Testis (tissue), 3 donors: ENCODE results near the gene FGF21. TPM values are rescaled to one million over a fixed set of nuclear protein-coding genes. Genes with fewer than 3 reads are reported as not detected.
"Not testable (repeated sequence)": the region's sequence is repeated elsewhere in the genome, so short reads cannot be mapped to it uniquely, and the experiment has no call there.

Experiments
- DNase-seq: peaks from one replicate; pipeline ENCODE4 v3.0.0-alpha.2; 2019
- H3K27ac ChIP-seq, 2 donors: fragments of 200-600 bp; sonication (generic); one replicate each; pipeline ENCODE4 v1.5.1; 2019
- H3K27me3 ChIP-seq: fragments of 200-600 bp; sonication (generic); one replicate; pipeline ENCODE4 v1.5.1; 2019
- H3K36me3 ChIP-seq: fragments of 200-600 bp; sonication (generic); one replicate; pipeline ENCODE4 v1.5.1; 2017; ENCODE audit warnings: low read depth; ENCODE audit errors: missing control alignments
- H3K4me1 ChIP-seq: fragments of 200-600 bp; sonication (generic); one replicate; pipeline ENCODE4 v1.5.1; 2019
- H3K4me3 ChIP-seq, 2 donors: fragments of 200-600 bp; sonication (generic); one replicate each; pipeline ENCODE4 v1.5.1; 2017 to 2019
- H3K9me3 ChIP-seq: fragments of 200-600 bp; sonication (generic); one replicate; pipeline ENCODE4 v1.5.1; 2017
- CTCF ChIP-seq, 3 experiments: fragments of 450-650 bp in 2 of 3; fragments of 200-600 bp in 1 of 3; sonication (generic) in 1 of 3; IDR thresholded peaks; one replicate each; pipeline ENCODE4 v1.5.1; 2016 to 2019; ENCODE audit warnings: antibody characterized with exemption in 3 of 3, mild to moderate bottlenecking in 2 of 3, moderate library complexity in 1 of 3
- POLR2A ChIP-seq: fragments of 450-650 bp; IDR thresholded peaks from one replicate; pipeline ENCODE4 v1.6.1; 2017; ENCODE audit warnings: antibody characterized with exemption, mild to moderate bottlenecking, moderate library complexity
- WGBS, 2 donors: methylation state at CpG; one replicate each; pipeline ENCODE4 v1.1.5; 2018; 5-methylcytosine and 5-hydroxymethylcytosine counted together
- intact Hi-C: fragments of 100-400 bp; cut with DNase I; formaldehyde crosslinking; loops from one replicate; pipeline ENCODE4 v1.15.1; 2023; ENCODE audit warnings: low total_unique reads
- polyA plus RNA-seq: library from polyadenylated mRNA; stranded (reverse); fragments of 350-450 nt; fragmentation: Illumina TruSeq; extraction: RNeasy Lipid Tissue Mini Kit (QIAGEN cat#74804); gene quantifications from one replicate; pipeline ENCODE4 v1.2.3, GENCODE V29; 2014; ENCODE audit warnings: low read depth, low replicate concordance; ENCODE audit not compliant: insufficient read depth
- total RNA-seq, 2 donors: library from RNA; depleted of rRNA; stranded (reverse); fragments of >200 nt; gene quantifications; one replicate each; pipeline ENCODE4 v1.2.3, GENCODE V29; 2016

The FGF21 gene
- total and polyA plus RNA-seq, 3 donors from 2014 or later = not detected

GRCh38 chr19:48713864-48714755 is 41.2 kb upstream of the FGF21 start:
- Histone ChIP-seq H3K4me1 (peaks cover 45% of the 10 kb centered on the region), H3K36me3 (no peaks in the 10 kb centered on the region), H3K27me3 (no peaks in the 10 kb centered on the region), H3K9me3 (no peaks in the 10 kb centered on the region), H3K27ac (peak overlapping the region; percentile 81 to 85), H3K4me3 (peak overlapping the region; percentile 50 to 65)
- no peak for TF ChIP-seq POLR2A
- no peak for TF ChIP-seq CTCF (IDR thresholded peaks at IDR 0.05)
- 0 to 1% methylated on average over 28 to 59 of the region's 67 CpGs for WGBS, 2 donors
- DNase-seq = peak; percentile 99
- intact Hi-C loops = no loop called here

GRCh38 chr19:48714759-48715675 is 40.3 kb upstream of the FGF21 start:
- no peaks in the 10 kb centered on the region for H3K36me3 ChIP-seq
- H3K27ac ChIP-seq = peak overlapping the region; percentile 81 to 85
- peak overlapping the region; percentile 50 to 65 for H3K4me3 ChIP-seq
- TF ChIP-seq POLR2A = no peak
- TF ChIP-seq CTCF (IDR thresholded peaks at IDR 0.05) = no peak
- peaks cover 54% of the 10 kb centered on the region for H3K4me1 ChIP-seq
- no peak for DNase-seq
- no peaks in the 10 kb centered on the region for H3K9me3 ChIP-seq
- H3K27me3 ChIP-seq = no peaks in the 10 kb centered on the region
- 20 to 23% methylated on average over 22 to 26 of the region's 26 CpGs for WGBS, 2 donors
- intact Hi-C loops = no loop called here

GRCh38 chr19:48715681-48716171 is 39.6 kb upstream of the FGF21 start:
- Histone ChIP-seq H3K4me3 (peak overlapping the region; percentile 26 to 65), H3K36me3 (no peaks in the 10 kb centered on the region), H3K27ac (peak overlapping the region; percentile 81 to 85), H3K9me3 (no peaks in the 10 kb centered on the region), H3K27me3 (no peaks in the 10 kb centered on the region), H3K4me1 (peaks cover 58% of the 10 kb centered on the region)
- TF ChIP-seq CTCF (IDR thresholded peaks at IDR 0.05) (no peak), POLR2A (no peak)
- intact Hi-C loops = no loop called here
- WGBS, 2 donors = 23 to 29% methylated on average over 13 to 16 of the region's 19 CpGs
- peak; percentile 51 for DNase-seq

- Histone ChIP-seq H3K36me3 (no peaks in the 10 kb centered on the region), H3K4me1 (peaks cover 58% of the 10 kb centered on the region), H3K27ac (peak overlapping the region; percentile 81 to 85), H3K9me3 (no peaks in the 10 kb centered on the region), H3K4me3 (peak overlapping the region in 1 of 2 donors; percentile 65), H3K27me3 (no peaks in the 10 kb centered on the region)
- TF ChIP-seq POLR2A (no peak), CTCF (IDR thresholded peaks at IDR 0.05) (no peak)
- WGBS, 2 donors = 25 to 37% methylated on average over 12 to 15 of the region's 24 CpGs
- intact Hi-C loops = no loop called here
- peak; percentile 88 for DNase-seq
These were observed 38.6 kb upstream of the FGF21 start for GRCh38 chr19:48716562-48717291.

- H3K27ac ChIP-seq, H3K36me3 ChIP-seq, DNase-seq, intact Hi-C loops, H3K9me3 ChIP-seq, H3K27me3 ChIP-seq, H3K4me3 ChIP-seq: not testable (repeated sequence)
- 94 to 95% methylated on average over 13 of the region's 13 CpGs for WGBS, 2 donors
- H3K4me1 ChIP-seq = peaks cover 54% of the 10 kb centered on the region
These were observed 37.2 kb upstream of the FGF21 start for GRCh38 chr19:48718106-48718505.
